OCI-LY7 (cell line): ENCODE results near the gene LHPP. TPM values are rescaled to one million over a fixed set of nuclear protein-coding genes. Genes with fewer than 3 reads are reported as not detected.

ENCODE experiments used
- BruUV-seq: library from RNA; stranded (reverse); fragments of 400-500 nt; replicated peaks from 2 replicates; lab custom pipeline; 2021; lab: Mats Ljungman, UMichigan
- CTCF ChIA-PET: fragments of 300-600 bp; sonication (Branson Sonifier 250); formaldehyde crosslinking; loops from one replicate; lab custom pipeline; 2022; ENCODE audit warnings: antibody characterized with exemption; ENCODE audit not compliant: unreplicated experiment; lab: Charles Lee
- POLR2A ChIA-PET: fragments of 300-600 bp; sonication (Branson Sonifier 250); formaldehyde crosslinking; loops from one replicate; lab custom pipeline; 2022; ENCODE audit warnings: antibody characterized with exemption; lab: Charles Lee
- DNase-seq: peaks from one replicate; pipeline ENCODE4 v3.0.0-alpha.2; 2015; ENCODE audit warnings: low spot score
- H2AFZ ChIP-seq: fragments of 200-600 bp; sonication (generic), shearing (Covaris generic); 2 replicates; pipeline ENCODE4 v1.6.1; 2014; ENCODE audit warnings: mild to moderate bottlenecking, antibody characterized with exemption, low read length, moderate library complexity
- H3K27ac ChIP-seq: fragments of 200-600 bp; sonication (generic); 2 replicates; pipeline ENCODE4 v1.5.1; 2014; ENCODE audit warnings: mixed run types, low read depth, mild to moderate bottlenecking, moderate library complexity, low read length, inconsistent platforms; ENCODE audit not compliant: poor library complexity, severe bottlenecking
- H3K36me3 ChIP-seq: fragments of 200-600 bp; sonication (generic); 2 replicates; pipeline ENCODE4 v1.6.1; 2014; ENCODE audit warnings: mild to moderate bottlenecking, antibody characterized with exemption, low read length, moderate library complexity, mixed read lengths; ENCODE audit not compliant: insufficient read depth
- H3K4me1 ChIP-seq: fragments of 200-600 bp; sonication (generic); 2 replicates; pipeline ENCODE4 v1.5.1; 2014; ENCODE audit warnings: mild to moderate bottlenecking, low read length; ENCODE audit not compliant: insufficient read depth, poor library complexity, severe bottlenecking
- H3K4me2 ChIP-seq: fragments of 200-600 bp; sonication (generic); 2 replicates; pipeline ENCODE4 v1.6.1; 2014; ENCODE audit warnings: mild to moderate bottlenecking, low read length
- H3K4me3 ChIP-seq: fragments of 200-600 bp; sonication (generic); 2 replicates; pipeline ENCODE4 v1.5.1; 2014; ENCODE audit warnings: mild to moderate bottlenecking, low read depth, low read length; ENCODE audit not compliant: poor library complexity, severe bottlenecking
- H3K79me2 ChIP-seq: fragments of 200-600 bp; sonication (generic); 2 replicates; pipeline ENCODE4 v1.6.1; 2016; ENCODE audit warnings: low read depth, mild to moderate bottlenecking, low read length, moderate library complexity, mixed read lengths; ENCODE audit not compliant: insufficient read depth
- H3K9me2 ChIP-seq: fragments of 200-600 bp; sonication (generic); 2 replicates; pipeline ENCODE4 v1.6.1; 2016; ENCODE audit warnings: mild to moderate bottlenecking, low read length, mixed read lengths; ENCODE audit not compliant: insufficient read depth
- H3K9me3 ChIP-seq: fragments of 200-600 bp; sonication (generic); 2 replicates; pipeline ENCODE4 v1.6.1; 2014; ENCODE audit warnings: mild to moderate bottlenecking, mixed run types, low read length, mixed read lengths
- H4K20me1 ChIP-seq: fragments of 200-600 bp; sonication (generic); 2 replicates; pipeline ENCODE4 v1.6.1; 2014; ENCODE audit warnings: mild to moderate bottlenecking, antibody characterized with exemption, low read length, moderate library complexity, mixed read lengths; ENCODE audit not compliant: insufficient read depth
- CTCF ChIP-seq: fragments of 200-600 bp; sonication (generic); conservative IDR thresholded peaks from 2 replicates; pipeline ENCODE4 v1.5.1; 2014; ENCODE audit warnings: mild to moderate bottlenecking, antibody characterized with exemption, low read length, moderate library complexity, mixed read lengths
- EZH2phosphoT487 ChIP-seq: fragments of 200-600 bp; sonication (generic); IDR thresholded peaks from 2 replicates; pipeline ENCODE4 v1.6.1; 2018; ENCODE audit warnings: low read depth, borderline replicate concordance, mild to moderate bottlenecking, mixed run types, antibody characterized with exemption, low read length, moderate library complexity, mixed read lengths
- intact Hi-C: fragments of 100-400 bp; cut with micrococcal nuclease; formaldehyde crosslinking; loops from one replicate; pipeline ENCODE4 v1.10.0; 2022; ENCODE audit not compliant: unreplicated experiment
- total RNA-seq, 2 experiments: library from RNA; depleted of rRNA in 1 of 2; stranded (reverse); fragments of >200 nt in 1 of 2; shearing (Covaris generic) in 1 of 2; gene quantifications; 2 replicates each; pipeline ENCODE4 v1.2.3, GENCODE V29; 2014 to 2022

LHPP gene
- total RNA-seq, 2 experiments from 2014 or later, result 30.3 to 65.2 TPM

GRCh38 chr10:124604214-124605000 is 142.8 kb downstream of the LHPP start:
- no peaks in the 10 kb centered on the region for H3K9me2 ChIP-seq
- POLR2A ChIA-PET, result interaction anchor here (0.6 to 5.5 kb wide), 8 partner anchors 10 to 137 kb away, joined by 3 to 34 read pairs (median 4); no protein-coding TSS in a partner anchor
- intact Hi-C loops, result no loop called here
- no peaks in the 10 kb centered on the region for H3K36me3 ChIP-seq
- peak overlapping the region; percentile 62 for H3K4me2 ChIP-seq
- no peaks in the 10 kb centered on the region for H3K9me3 ChIP-seq
- H3K4me1 ChIP-seq, result peaks cover 78% of the 10 kb centered on the region
- H4K20me1 ChIP-seq, result no peaks in the 10 kb centered on the region
- DNase-seq, result peak; percentile 72
- TF ChIP-seq EZH2phosphoT487 (no peak), CTCF (no peak)
- H3K4me3 ChIP-seq, result no peak overlapping the region
- no peak overlapping the region for H2AFZ ChIP-seq
- CTCF ChIA-PET, result interaction anchor here (1.1 to 1.5 kb wide), 5 partner anchors 59 to 139 kb away, joined by 3 to 5 read pairs (median 4); no protein-coding TSS in a partner anchor
- BruUV-seq, result no TSS peak
- H3K79me2 ChIP-seq, result no peaks in the 10 kb centered on the region
- peak overlapping the region; percentile 59 for H3K27ac ChIP-seq

- no peaks in the 10 kb centered on the region for H3K79me2 ChIP-seq
- TF ChIP-seq CTCF, result no peak
- no peak for TF ChIP-seq EZH2phosphoT487
- H3K9me3 ChIP-seq, result no peaks in the 10 kb centered on the region
- ChIA-PET POLR2A (interaction anchor here (0.6 to 5.5 kb wide), 3 partner anchors 42 to 64 kb away, joined by 4 to 34 read pairs (median 5); no protein-coding TSS in a partner anchor), CTCF (interaction anchor here (1.1 to 1.5 kb wide), 4 partner anchors 60 to 138 kb away, joined by 3 to 4 read pairs (median 4); no protein-coding TSS in a partner anchor)
- peaks cover 73% of the 10 kb centered on the region for H3K4me1 ChIP-seq
- peak overlapping the region; percentile 11 for H3K4me3 ChIP-seq
- no peaks in the 10 kb centered on the region for H3K36me3 ChIP-seq
- BruUV-seq, result no TSS peak
- H4K20me1 ChIP-seq, result no peaks in the 10 kb centered on the region
- H3K9me2 ChIP-seq, result no peaks in the 10 kb centered on the region
- intact Hi-C loops, result loop anchor here (5.0 kb wide), 1 partner anchor 1203 kb away; no protein-coding TSS in a partner anchor
- no peak for DNase-seq
- peak overlapping the region; percentile 62 for H3K4me2 ChIP-seq
- no peak overlapping the region for H2AFZ ChIP-seq
- peak overlapping the region; percentile 59 for H3K27ac ChIP-seq
These were observed 143.4 kb downstream of the LHPP start for GRCh38 chr10:124605001-124605370.
